ENCODE measurements around the gene OBSCN.

DNA sequence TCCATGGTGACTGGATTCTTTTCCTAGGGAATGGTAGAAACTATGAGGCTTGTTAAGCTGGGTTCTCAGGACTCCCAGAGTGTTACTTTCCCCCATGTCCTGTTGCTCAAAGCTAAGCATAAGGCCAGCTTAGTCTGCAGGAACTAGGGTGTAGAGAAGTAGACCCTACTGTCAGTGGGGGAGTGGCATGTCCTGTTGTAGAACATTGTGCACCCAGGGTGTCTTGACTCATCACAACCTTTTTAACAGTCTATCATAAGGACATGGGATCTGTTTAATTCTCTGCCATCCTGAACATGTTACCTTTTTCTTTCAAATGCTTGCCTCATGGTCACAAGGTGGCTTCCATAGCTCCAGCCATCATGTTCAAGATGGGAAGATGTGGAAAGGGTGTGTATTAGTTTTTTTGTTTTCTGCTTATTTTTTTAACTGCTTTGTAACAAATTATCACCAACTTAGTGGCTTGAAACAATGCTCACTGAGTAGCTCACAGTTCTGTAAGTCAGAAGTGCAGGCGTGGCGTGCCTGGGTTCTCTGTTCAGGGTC lies 17.4 kb downstream of the OBSCN start:
- TF ChIP-seq, protein P1, sequence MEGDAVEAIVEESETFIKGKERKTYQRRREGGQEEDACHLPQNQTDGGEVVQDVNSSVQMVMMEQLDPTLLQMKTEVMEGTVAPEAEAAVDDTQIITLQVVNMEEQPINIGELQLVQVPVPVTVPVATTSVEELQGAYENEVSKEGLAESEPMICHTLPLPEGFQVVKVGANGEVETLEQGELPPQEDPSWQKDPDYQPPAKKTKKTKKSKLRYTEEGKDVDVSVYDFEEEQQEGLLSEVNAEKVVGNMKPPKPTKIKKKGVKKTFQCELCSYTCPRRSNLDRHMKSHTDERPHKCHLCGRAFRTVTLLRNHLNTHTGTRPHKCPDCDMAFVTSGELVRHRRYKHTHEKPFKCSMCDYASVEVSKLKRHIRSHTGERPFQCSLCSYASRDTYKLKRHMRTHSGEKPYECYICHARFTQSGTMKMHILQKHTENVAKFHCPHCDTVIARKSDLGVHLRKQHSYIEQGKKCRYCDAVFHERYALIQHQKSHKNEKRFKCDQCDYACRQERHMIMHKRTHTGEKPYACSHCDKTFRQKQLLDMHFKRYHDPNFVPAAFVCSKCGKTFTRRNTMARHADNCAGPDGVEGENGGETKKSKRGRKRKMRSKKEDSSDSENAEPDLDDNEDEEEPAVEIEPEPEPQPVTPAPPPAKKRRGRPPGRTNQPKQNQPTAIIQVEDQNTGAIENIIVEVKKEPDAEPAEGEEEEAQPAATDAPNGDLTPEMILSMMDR (IDR thresholded peaks at IDR 0.05; ENCODE audit: low read length), result no peak
- no peak for TF ChIP-seq EZH2 (IDR thresholded peaks at IDR 0.05; ENCODE audit: borderline replicate concordance, low read length)
